H9 (cell line): ENCODE data around the gene LHCGR. TPM values are rescaled to one million over a fixed set of nuclear protein-coding genes. Genes with fewer than 3 reads are reported as not detected.

ENCODE experiments used
- DNase-seq: peaks from one replicate; pipeline ENCODE4 v3.0.0-alpha.2; 2017
- H2AFZ ChIP-seq: one replicate; pipeline ENCODE4 v1.6.1; 2013; ENCODE audit warnings: mild to moderate bottlenecking, low read length, control low read depth, moderate library complexity
- H2AK5ac ChIP-seq: 2 replicates; pipeline ENCODE4 v1.6.1; 2013; ENCODE audit warnings: low read length, control low read depth, mixed read lengths; ENCODE audit not compliant: insufficient read length
- H2BK120ac ChIP-seq: one replicate; pipeline ENCODE4 v1.6.1; 2013; ENCODE audit warnings: low read depth, mild to moderate bottlenecking, low read length, control low read depth, inconsistent platforms; ENCODE audit not compliant: poor library complexity, severe bottlenecking
- H2BK12ac ChIP-seq: 2 replicates; pipeline ENCODE4 v1.6.1; 2013; ENCODE audit warnings: low read length, control low read depth, mixed read lengths, low read depth; ENCODE audit not compliant: insufficient read length
- H2BK15ac ChIP-seq: 2 replicates; pipeline ENCODE4 v1.6.1; 2013; ENCODE audit warnings: low read depth, low read length, control low read depth
- H2BK20ac ChIP-seq: one replicate; pipeline ENCODE4 v1.6.1; 2013; ENCODE audit warnings: low read depth, mild to moderate bottlenecking, low read length, control low read depth, inconsistent platforms; ENCODE audit not compliant: poor library complexity, severe bottlenecking
- H2BK5ac ChIP-seq: 2 replicates; pipeline ENCODE4 v1.6.1; 2013; ENCODE audit warnings: low read length, control low read depth, mixed read lengths; ENCODE audit not compliant: insufficient read length
- H3K14ac ChIP-seq: 2 replicates; pipeline ENCODE4 v1.6.1; 2013; ENCODE audit warnings: low read length, control low read depth; ENCODE audit not compliant: insufficient read depth
- H3K18ac ChIP-seq: 2 replicates; pipeline ENCODE4 v1.6.1; 2013; ENCODE audit warnings: low read depth, mild to moderate bottlenecking, mixed read lengths, low read length, control low read depth; ENCODE audit not compliant: insufficient read length
- H3K23ac ChIP-seq: 2 replicates; pipeline ENCODE4 v1.6.1; 2013; ENCODE audit warnings: low read length, control low read depth, mixed read lengths, low read depth; ENCODE audit not compliant: insufficient read length
- H3K23me2 ChIP-seq: 2 replicates; pipeline ENCODE4 v1.6.1; 2013; ENCODE audit warnings: low read depth, mild to moderate bottlenecking, mixed read lengths, low read length, control low read depth; ENCODE audit not compliant: insufficient read length, poor library complexity, severe bottlenecking
- H3K27ac ChIP-seq: 2 replicates; pipeline ENCODE4 v1.5.1; 2013; ENCODE audit warnings: low read length, control low read depth, mixed read lengths, low read depth; ENCODE audit not compliant: insufficient read length
- H3K27me3 ChIP-seq: 2 replicates; pipeline ENCODE4 v1.6.1; 2013; ENCODE audit warnings: low read length, control low read depth, inconsistent platforms; ENCODE audit not compliant: insufficient read depth
- H3K4ac ChIP-seq: 2 replicates; pipeline ENCODE4 v1.6.1; 2013; ENCODE audit warnings: low read depth, mild to moderate bottlenecking, control low read depth, inconsistent platforms, low read length, moderate library complexity
- H3K4me1 ChIP-seq: 2 replicates; pipeline ENCODE4 v1.6.1; 2013; ENCODE audit warnings: low read length, control low read depth, inconsistent platforms; ENCODE audit not compliant: insufficient read depth
- H3K4me2 ChIP-seq: 2 replicates; pipeline ENCODE4 v1.6.1; 2013; ENCODE audit warnings: low read length, control low read depth, mixed read lengths; ENCODE audit not compliant: insufficient read length, insufficient read depth
- H3K56ac ChIP-seq: 2 replicates; pipeline ENCODE4 v1.6.1; 2013; ENCODE audit warnings: low read depth, mild to moderate bottlenecking, mixed read lengths, low read length, control low read depth; ENCODE audit not compliant: insufficient read length
- H3K79me1 ChIP-seq: 2 replicates; pipeline ENCODE4 v1.6.1; 2013; ENCODE audit warnings: low read depth, mild to moderate bottlenecking, moderate library complexity, low read length, control low read depth, inconsistent platforms; ENCODE audit not compliant: insufficient read depth, poor library complexity, severe bottlenecking
- H3K79me2 ChIP-seq: 2 replicates; pipeline ENCODE4 v1.6.1; 2013; ENCODE audit warnings: low read length, control low read depth, inconsistent platforms; ENCODE audit not compliant: insufficient read depth
- H3K9ac ChIP-seq: 2 replicates; pipeline ENCODE4 v1.6.1; 2013; ENCODE audit warnings: low read length, control low read depth, mixed read lengths; ENCODE audit not compliant: insufficient read length; ENCODE audit errors: extremely low read depth
- H3K9me3 ChIP-seq: one replicate; pipeline ENCODE4 v1.6.1; 2013; ENCODE audit warnings: low read depth, low read length, inconsistent platforms; ENCODE audit not compliant: control insufficient read depth
- H3T11ph ChIP-seq: one replicate; pipeline ENCODE4 v1.6.1; 2013; ENCODE audit warnings: mild to moderate bottlenecking, low read length, control low read depth, inconsistent platforms
- H4K20me1 ChIP-seq: one replicate; pipeline ENCODE4 v1.6.1; 2013; ENCODE audit not compliant: control insufficient read depth, insufficient read length, insufficient read depth
- H4K5ac ChIP-seq: 2 replicates; pipeline ENCODE4 v1.6.1; 2013; ENCODE audit warnings: low read depth, mild to moderate bottlenecking, mixed read lengths, low read length, control low read depth; ENCODE audit not compliant: insufficient read length
- H4K8ac ChIP-seq: replicated peaks from 2 replicates; pipeline ENCODE4 v1.6.1; 2013; ENCODE audit warnings: low read length, control low read depth, mixed read lengths, low read depth; ENCODE audit not compliant: insufficient read length
- H4K91ac ChIP-seq: 2 replicates; pipeline ENCODE4 v1.6.1; 2013; ENCODE audit warnings: low read depth, mild to moderate bottlenecking, moderate library complexity, mixed read lengths, low read length, control low read depth; ENCODE audit not compliant: insufficient read length
- H3K27ac Mint-ChIP-seq, 3 experiments: 2 replicates in 2 of 3; 3 replicates in 1 of 3; pipeline ENCODE4 v1.8.0; 2020 to 2021; ENCODE audit warnings: mixed read lengths in 3 of 3, mild to moderate bottlenecking in 1 of 3, moderate library complexity in 1 of 3
- H3K27me3 Mint-ChIP-seq: 2 replicates; pipeline ENCODE4 v1.8.0; 2021; ENCODE audit warnings: low read depth, mild to moderate bottlenecking, moderate library complexity, mixed read lengths
- H3K36me3 Mint-ChIP-seq, 3 experiments: 2 replicates in 2 of 3; 3 replicates in 1 of 3; pipeline ENCODE4 v1.8.0; 2020 to 2021; ENCODE audit warnings: low read depth in 3 of 3, mixed read lengths in 3 of 3; ENCODE audit not compliant: insufficient read depth in 1 of 3
- H3K4me1 Mint-ChIP-seq, 2 experiments: 2 replicates each; pipeline ENCODE4 v1.8.0; 2020; ENCODE audit warnings: mixed read lengths in 2 of 2
- H3K4me3 Mint-ChIP-seq, 2 experiments: 2 replicates in 1 of 2; 3 replicates in 1 of 2; pipeline ENCODE4 v1.8.0; 2020 to 2021; ENCODE audit warnings: mild to moderate bottlenecking in 2 of 2, mixed read lengths in 2 of 2, moderate library complexity in 1 of 2
- H3K9me3 Mint-ChIP-seq, 2 experiments: 2 replicates in 1 of 2; 3 replicates in 1 of 2; pipeline ENCODE4 v1.8.0; 2020; ENCODE audit warnings: mild to moderate bottlenecking in 2 of 2, mixed read lengths in 2 of 2, moderate library complexity in 1 of 2
- CTCF ChIP-seq: fragments of 200-600 bp; sonication (generic); conservative IDR thresholded peaks from 3 replicates; pipeline ENCODE4 v1.8.0; 2021; ENCODE audit warnings: antibody characterized with exemption, mild to moderate bottlenecking
- WGBS: extraction: QIAGEN DNeasy Blood & Tissue Kit; methylation state at CpG from one replicate; pipeline ENCODE4 v1.1.7; 2013; ENCODE audit warnings: missing lambda C conversion rate, low lambda C conversion rate, mixed read lengths; ENCODE audit not compliant: insufficient read length; ENCODE audit errors: extremely low coverage; 5-methylcytosine and 5-hydroxymethylcytosine counted together
- total RNA-seq: library from RNA; stranded (reverse); gene quantifications from 2 replicates; pipeline ENCODE4 v1.2.1, GENCODE V29; 2021

Gene LHCGR
- total RNA-seq, 1 experiment from 2014 or later = 0.44 TPM

- no peak overlapping the region for H3T11ph ChIP-seq
- H3K27ac ChIP-seq = no peak overlapping the region
- no peaks in the 10 kb centered on the region for H3K23me2 ChIP-seq
- H2AK5ac ChIP-seq = no peak overlapping the region
- no peak overlapping the region for H4K5ac ChIP-seq
- H3K79me1 ChIP-seq = no peaks in the 10 kb centered on the region
- no peak overlapping the region for H3K9ac ChIP-seq
- no peak overlapping the region for H3K56ac ChIP-seq
- Mint-ChIP-seq H3K9me3 (no peaks in the 10 kb centered on the region), H3K36me3 (no peaks in the 10 kb centered on the region), H3K4me3 (no peak overlapping the region), H3K27me3 (peaks cover 2% of the 10 kb centered on the region), H3K27ac (no peak overlapping the region), H3K4me1 (peaks cover 4 to 7% of the 10 kb centered on the region in 2 experiments)
- H3K4me2 ChIP-seq = no peak overlapping the region
- H3K27me3 ChIP-seq = no peaks in the 10 kb centered on the region
- no peak for DNase-seq
- no peak overlapping the region for H2BK5ac ChIP-seq
- no CpG with 5 or more reads among the region's 1 CpG for WGBS
- H3K79me2 ChIP-seq = no peaks in the 10 kb centered on the region
- no peak overlapping the region for H4K91ac ChIP-seq
- no peak overlapping the region for H2BK12ac ChIP-seq
- H2BK120ac ChIP-seq = no peak overlapping the region
- 0 out of 2 replicates have a peak, but pooled peaks cover 2% of the 10 kb centered on the region for H3K4me1 ChIP-seq
- H2BK20ac ChIP-seq = no peak overlapping the region
- H3K14ac ChIP-seq = no peak overlapping the region
- TF ChIP-seq CTCF = no peak
- H4K8ac ChIP-seq = no peak overlapping the region
- H3K23ac ChIP-seq = no peak overlapping the region
- H2BK15ac ChIP-seq = no peak overlapping the region
- H4K20me1 ChIP-seq = no peaks in the 10 kb centered on the region
- no peaks in the 10 kb centered on the region for H3K9me3 ChIP-seq
- H3K18ac ChIP-seq = no peak overlapping the region
- H3K4ac ChIP-seq = no peak overlapping the region
- no peak overlapping the region for H2AFZ ChIP-seq
These were observed 18.7 kb upstream of the LHCGR start for GRCh38 chr2:48774251-48774650.
